ENCODE data around the gene AKAP7. TPM values are rescaled to one million over a fixed set of nuclear protein-coding genes. Genes with fewer than 3 reads are reported as not detected.

AKAP7 gene
- total RNA-seq, 6 donors from 2014 or later, result 2.4 to 11.3 (median 7.1) TPM

- WGBS, 2 donors, result 74 to 75% methylated on average over 5 of the region's 5 CpGs
- ATAC-seq (ENCODE audit: low FRiP score in 2 of 2), result no peak
Observed at GRCh38 chr6:131331873-131332781, 196.9 kb downstream of the AKAP7 start.

More at GRCh38 chr6:131331873-131332781, 196.9 kb downstream of the AKAP7 start:
- Histone ChIP-seq H3K4me1 (peaks cover 0 to 8% (median 3%) of the 10 kb centered on the region in 4 donors), H3K27me3 (no peaks in the 10 kb centered on the region), H3K36me3 (no peaks in the 10 kb centered on the region), H3K4me3 (no peak overlapping the region), H3K27ac (peak overlapping the region in 2 of 4 donors; percentile 16 to 37), H3K9me3 (no peaks in the 10 kb centered on the region)
- TF ChIP-seq POLR2AphosphoS5 (IDR thresholded peaks at IDR 0.05) (no peak), EP300 (IDR thresholded peaks at IDR 0.05) (peak in 1 of 4 donors; percentile 9), CTCF (IDR thresholded peaks at IDR 0.05) (no peak), POLR2A (IDR thresholded peaks at IDR 0.05) (no peak)
- DNase-seq, result no peak

Other genes with a start within 250 kb of the AKAP7 start
- 100 to 1,000 TPM in 3 of 6 donors, 10 to 100 TPM in 3; 68.7 to 201 (median 98.2) TPM for gene EPB41L2, start 72.2 kb upstream of the AKAP7 start, total RNA-seq